GM12878 (cell line): Measurements from ENCODE around the gene ABCA4.

ENCODE experiments used
- IKZF2 ChIP-seq, 2 experiments: fragments of 450-650 bp; IDR thresholded peaks; 2 replicates each; pipeline ENCODE4 v1.6.1; 2017; ENCODE audit warnings: mild to moderate bottlenecking in 2 of 2, moderate library complexity in 2 of 2
- SIX5 ChIP-seq: IDR thresholded peaks from 2 replicates; pipeline ENCODE4 v1.6.1; 2011; ENCODE audit warnings: mild to moderate bottlenecking, low read depth, low read length, moderate library complexity; ENCODE audit not compliant: severe bottlenecking
- STAT1 ChIP-seq: fragments of 450-650 bp; conservative IDR thresholded peaks from 2 replicates; pipeline ENCODE4 v1.6.1; 2014; ENCODE audit warnings: antibody characterized with exemption, mild to moderate bottlenecking
- TARDBP ChIP-seq: IDR thresholded peaks from 2 replicates; pipeline ENCODE4 v1.6.1; 2016; ENCODE audit warnings: borderline replicate concordance
- ZNF384 ChIP-seq: IDR thresholded peaks from 2 replicates; pipeline ENCODE4 v1.6.1; 2012; ENCODE audit warnings: low read depth, mild to moderate bottlenecking, low read length, improper control_type of control experiment, borderline replicate concordance

DNA sequence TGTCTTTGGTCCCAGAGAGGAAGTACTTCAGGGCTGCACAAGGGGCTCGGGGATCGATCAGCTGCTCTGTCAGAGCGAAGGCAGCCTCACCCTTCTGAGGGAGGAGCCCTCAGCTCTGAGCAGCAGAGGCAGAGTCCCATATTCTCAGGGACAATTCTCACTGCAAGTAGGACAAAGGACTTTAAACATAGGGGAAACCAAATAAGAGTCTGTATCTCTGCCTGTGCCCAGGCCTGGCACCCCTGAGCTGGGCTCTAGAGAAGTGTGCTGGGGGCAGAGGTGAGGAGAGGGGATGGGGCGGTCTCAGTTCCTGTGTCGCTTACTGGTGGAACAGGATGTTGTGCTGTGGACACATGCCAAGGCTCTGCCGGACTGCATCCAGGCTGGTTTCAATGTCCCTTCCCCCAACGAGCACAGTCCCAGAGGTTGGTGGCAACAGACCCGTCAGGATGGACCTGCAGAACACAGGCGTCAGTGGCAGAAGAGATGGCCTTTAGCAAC is 76.6 kb downstream of the ABCA4 start:
- no peak for TF ChIP-seq IKZF2 (IDR thresholded peaks at IDR 0.05)
- no peak for TF ChIP-seq ZNF384
- TF ChIP-seq STAT1, result no peak
- TF ChIP-seq TARDBP, result no peak
- no peak for TF ChIP-seq SIX5
